RCC 7860 (cell line): ENCODE measurements around the gene PPP5C.
"Not testable (repeated sequence)": the region's sequence is repeated elsewhere in the genome, so short reads cannot be mapped to it uniquely, and the experiment has no call there.

Experiments
- DNase-seq: peaks from one replicate; pipeline ENCODE4 v3.0.0-alpha.2; 2015; ENCODE audit warnings: low spot score
- FAIRE-seq: peaks from 2 replicates; lab custom pipeline; 2012; peaks lifted over from hg19 to GRCh38; lab: Jason Lieb, UNC

The PPP5C gene

DNA sequence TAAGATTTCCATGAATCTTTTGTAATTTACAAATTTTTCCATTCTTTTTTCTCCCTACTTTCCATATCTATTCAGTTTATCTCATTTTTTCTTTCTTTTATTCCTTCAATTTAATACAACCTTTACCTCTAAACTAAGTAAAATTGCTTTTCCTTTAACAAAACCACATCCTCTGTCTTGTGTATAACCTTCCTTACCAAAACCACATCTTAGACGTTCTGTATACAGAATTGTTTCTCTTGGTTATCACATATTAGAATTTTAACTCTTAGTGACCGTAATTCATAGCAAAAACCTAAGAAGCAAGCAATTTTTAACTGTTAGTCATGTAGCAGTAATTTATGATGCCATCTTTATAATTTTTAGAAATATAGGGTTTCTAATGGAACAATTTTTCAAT lies 15.0 kb downstream of the PPP5C start:
- FAIRE-seq (no peak), DNase-seq (no peak)

DNA sequence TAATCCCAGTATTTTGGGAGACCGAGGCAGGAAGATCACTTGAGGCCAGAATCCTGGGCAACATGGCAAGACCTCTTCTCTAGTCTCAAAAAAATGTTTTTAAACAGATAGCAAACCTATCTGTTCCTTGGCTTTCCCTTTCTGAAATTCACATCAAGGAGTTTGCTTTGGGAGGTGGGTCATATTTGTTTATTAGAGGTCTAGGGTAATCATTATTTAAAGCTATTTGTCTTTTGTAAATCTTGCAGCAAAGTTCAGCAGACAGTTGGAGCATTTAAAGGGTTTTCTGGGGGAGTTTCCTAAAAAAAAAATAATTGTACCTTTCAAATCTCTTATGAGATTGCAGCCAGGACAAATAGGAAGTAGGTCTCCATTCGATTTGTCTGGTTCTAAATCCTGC lies 17.5 kb downstream of the PPP5C start:
- DNase-seq = no peak
- no peak for FAIRE-seq

DNA sequence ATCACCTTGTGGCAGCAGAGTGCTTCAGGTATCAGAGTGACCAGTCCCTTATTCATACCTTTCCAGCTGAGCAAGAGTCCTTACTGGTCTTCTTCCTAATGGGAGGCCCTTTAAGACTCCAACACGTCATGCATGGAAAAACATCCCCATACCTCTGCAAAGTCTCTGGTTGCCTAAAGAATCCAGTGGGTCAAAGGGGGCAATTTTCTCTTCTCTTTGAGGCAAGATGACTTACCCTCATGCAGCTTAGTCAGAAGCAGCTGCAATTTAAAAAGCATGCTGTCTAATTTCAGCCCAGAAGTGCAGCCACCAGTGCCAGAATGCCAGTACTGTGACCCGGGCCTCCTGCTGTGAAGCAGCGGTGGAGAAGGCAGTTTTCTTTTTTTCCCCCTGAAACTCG lies 18.7 kb downstream of the PPP5C start:
- FAIRE-seq (no peak), DNase-seq (no peak)

DNA sequence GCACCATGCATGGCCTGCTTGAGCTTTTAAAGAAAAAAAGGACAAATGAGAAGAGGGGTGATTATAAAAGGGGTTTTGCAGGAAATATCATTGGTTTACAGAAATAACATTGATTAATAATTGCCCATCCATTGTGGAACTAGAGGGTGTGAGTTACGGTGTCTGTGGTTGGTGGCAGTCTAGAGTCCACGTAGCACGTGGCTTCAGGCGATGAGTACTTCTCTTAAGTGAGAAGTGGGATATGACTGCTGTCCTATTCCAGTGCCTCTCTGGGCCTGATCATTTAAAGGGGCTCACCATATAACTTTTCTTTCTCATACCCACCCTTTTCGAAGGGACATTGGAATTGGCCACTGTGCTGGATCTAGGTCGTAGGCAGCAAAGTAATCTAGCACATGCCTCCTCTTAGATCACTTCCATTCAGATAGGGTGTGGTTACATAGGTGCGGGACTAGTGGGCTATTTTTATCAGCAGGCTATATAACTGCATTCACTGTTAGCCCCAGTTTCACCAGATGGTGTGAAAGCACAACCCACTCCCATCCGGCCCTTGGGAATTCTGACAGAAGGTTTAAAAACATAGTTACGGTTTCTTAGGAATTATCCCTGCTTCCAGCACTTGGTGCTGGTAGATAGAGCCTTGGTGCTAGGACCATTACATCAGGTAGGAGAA lies 19.9 kb downstream of the PPP5C start:
- FAIRE-seq (no peak), DNase-seq (no peak)

DNA sequence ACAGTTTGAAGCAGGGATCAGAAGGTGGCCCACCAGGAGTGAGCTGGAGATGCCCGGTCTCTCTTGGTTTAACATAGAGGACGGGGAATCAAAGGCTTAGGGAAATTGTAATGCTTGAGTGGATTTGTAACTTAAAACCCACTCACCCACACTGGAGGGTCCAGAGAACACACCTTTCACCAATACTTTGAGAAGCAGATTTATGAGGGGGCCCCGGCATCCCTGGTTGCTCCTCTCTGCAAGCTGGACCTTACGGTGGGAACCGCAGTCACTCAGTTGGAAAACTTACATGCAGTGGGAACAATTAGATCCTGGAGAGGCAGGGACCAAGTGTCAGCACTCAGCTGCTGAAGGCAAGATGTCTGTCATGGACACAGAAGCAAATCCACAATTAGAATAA lies 20.5 kb downstream of the PPP5C start:
- FAIRE-seq (no peak), DNase-seq (no peak)

DNA sequence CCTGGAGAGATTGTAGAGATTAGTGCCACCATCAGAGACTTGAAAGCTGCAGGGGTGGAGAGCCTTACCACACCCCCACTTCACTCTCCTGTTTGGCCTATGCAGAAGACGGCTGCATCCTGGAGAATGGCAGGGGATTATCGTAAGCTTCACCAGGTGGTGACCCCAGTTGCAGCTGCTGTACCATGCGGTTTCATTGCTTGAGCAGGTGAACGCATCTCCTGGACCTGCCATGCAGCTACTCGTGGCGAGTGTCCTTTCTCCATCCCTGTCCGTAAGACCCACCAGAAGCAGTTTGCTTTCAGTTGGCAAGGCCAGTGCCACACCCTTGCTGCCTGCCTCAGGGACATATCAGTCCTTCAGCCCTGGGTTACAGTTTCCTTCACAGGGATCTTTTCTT lies 21.2 kb downstream of the PPP5C start:
- DNase-seq = no peak
- no peak for FAIRE-seq

DNA sequence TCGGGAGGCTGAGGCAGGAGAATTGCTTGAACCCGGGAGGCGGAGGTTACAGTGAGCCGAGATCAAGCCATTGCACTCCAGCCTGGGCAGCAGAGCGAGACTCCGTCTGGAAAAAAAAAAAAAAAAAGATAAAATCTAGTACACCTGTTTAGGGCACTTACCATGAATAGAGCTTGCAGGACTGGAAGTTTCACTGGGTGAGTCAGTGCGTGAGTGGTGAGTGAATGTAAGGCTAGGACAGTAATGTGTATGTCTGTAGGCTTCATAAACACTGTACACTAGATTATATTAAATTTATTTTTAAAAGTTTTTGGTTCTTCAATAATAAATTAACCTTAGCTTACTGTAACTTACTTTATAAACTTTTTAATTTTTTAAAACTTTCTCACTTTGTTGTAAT lies 22.9 kb downstream of the PPP5C start:
- no peak for FAIRE-seq

DNA sequence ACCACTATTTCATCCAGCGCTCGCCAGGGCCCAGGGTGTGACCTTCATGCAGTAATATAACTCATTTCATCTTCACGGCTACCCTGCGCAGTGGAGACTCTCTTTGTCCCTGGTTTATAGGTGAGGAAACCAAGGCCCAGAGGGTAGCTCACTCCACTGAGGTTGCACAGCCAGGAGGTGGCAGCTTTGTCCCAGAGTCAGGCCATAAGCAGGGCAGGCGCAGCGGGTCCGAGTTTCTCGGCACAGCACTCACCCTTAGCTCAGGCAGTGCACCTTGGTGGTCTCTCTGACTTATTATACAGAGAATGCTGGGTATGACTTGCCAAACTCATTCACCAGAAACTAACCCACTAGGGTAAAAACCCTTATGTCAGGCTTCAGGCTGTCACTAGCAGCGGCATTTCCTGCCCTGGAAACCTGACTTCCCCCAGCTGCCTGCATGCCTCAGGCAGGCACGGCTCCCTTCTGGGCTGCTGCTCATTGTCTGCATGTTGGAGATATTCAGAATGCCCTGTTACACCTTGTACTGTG lies 24.5 kb downstream of the PPP5C start:
- FAIRE-seq = no peak
- no peak for DNase-seq

More for the DNA sequence above, 22.9 kb downstream of the PPP5C start:
- DNase-seq = no peak

DNA sequence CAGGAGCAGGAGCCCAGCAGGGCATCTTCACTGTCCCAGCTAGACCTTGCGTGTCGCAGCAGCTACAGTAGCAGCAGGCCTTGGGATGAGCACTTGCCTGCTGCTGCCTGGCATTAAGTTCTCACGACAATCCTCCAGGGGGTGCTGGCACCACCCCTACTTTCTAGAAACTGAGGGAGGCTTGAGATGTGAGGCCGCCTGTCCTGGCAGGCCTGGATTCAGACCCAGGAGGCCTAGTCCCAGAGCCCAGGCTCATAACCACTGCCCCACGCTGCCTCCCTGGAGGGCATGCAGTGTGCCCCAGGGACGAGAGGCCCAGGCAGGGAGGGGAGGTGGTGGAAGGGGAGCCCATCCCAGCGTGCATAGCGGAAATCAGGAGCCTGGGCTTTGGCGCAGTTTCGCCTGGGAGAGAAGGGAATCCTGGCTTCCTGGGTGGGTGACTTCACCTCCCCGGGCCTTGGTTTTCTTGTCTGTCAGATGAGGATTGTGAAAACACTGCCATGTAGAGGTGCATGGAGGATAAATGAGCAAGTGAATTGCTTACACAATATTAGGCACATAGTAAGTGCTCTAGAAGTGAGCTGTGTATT lies 26.1 kb downstream of the PPP5C start:
- FAIRE-seq (no peak), DNase-seq (peak; percentile 11)

DNA sequence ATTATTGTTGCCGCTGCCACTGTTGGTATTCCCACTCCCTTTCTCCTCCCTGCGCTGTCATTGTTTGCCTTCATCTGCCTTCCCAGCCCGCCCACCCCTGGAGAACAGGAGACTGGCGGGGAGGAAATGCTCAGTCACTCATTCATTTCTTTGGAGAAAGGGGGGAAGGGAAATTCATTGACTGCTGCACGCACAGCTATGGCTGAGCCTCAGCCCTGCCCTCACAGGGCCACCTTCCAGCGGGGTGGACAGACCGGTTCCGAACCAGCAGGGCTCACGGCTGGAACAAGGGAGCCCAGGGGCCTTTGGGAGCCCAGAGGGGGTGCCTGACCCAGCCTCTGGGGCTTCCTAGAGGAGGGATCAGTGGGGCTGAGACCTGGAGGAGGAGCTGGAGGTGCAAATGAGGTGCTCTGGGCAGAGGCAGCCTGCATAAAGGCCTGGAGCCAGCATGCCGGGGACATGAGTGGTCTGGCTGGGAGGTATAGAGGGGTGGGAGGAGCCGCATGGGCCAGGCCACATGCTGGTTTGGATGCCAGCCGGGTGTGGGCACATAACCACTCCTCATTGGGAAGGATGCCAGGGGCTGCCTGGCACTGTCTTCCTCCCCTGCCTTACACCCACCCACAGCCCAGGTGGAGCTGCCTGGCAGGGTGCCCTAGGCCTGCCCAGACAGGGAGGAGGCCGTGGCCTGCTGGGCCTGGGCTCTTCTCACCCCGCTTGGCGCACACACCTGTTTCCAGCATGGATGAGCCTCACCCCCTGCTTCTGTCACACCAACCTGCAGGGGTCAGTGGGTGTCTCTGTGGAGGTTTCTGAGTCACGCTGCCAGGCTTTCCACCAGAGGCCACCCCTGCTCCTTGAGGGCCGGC lies 26.8 kb downstream of the PPP5C start:
- FAIRE-seq (peak; percentile 83), DNase-seq (peak; percentile 86)

DNA sequence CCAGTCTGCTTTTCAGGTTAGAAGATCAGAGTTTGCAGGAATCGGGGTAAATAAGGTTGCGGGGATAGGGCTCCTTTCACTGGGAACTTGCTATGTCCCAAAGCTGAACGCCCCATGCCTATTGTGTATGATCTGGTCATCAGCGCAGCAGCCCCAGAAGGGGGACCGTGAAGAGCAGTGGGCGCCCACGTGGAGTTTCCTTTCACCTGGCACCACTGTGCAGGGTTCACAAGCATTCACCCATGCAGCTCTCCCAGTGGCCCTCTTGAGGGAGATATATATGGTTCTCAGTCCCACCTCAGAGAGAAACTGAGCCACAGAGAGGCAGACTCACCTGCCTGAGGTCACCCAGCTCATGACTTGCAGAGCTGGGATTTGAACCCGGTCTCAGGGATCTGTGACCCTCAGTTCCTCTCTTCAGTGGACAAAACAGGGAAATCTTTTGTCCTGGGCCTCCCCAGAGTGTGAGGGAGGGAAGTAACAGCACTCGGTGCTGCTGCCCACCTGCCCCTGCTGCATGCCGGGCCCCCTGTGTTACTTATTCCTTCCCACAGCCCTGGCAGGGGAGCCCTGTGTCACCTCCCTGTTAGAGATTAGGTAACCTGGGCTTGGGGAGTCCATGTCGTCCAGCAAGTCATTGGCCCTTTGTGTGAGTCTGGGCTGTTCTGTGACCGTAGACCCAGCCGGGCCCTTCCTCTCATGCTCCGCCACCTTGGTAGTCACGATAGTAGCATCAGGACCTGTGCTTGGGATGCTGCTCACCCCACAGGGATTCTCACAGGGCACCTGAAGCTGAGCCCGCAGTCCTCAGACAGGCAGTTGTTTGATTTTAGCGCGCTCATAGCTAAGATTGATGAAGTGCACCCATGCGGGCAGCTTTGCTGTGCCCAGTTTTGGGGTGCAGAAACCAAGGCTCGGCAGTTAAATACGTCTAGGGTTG lies 27.9 kb downstream of the PPP5C start:
- DNase-seq = no peak
- FAIRE-seq = no peak

DNA sequence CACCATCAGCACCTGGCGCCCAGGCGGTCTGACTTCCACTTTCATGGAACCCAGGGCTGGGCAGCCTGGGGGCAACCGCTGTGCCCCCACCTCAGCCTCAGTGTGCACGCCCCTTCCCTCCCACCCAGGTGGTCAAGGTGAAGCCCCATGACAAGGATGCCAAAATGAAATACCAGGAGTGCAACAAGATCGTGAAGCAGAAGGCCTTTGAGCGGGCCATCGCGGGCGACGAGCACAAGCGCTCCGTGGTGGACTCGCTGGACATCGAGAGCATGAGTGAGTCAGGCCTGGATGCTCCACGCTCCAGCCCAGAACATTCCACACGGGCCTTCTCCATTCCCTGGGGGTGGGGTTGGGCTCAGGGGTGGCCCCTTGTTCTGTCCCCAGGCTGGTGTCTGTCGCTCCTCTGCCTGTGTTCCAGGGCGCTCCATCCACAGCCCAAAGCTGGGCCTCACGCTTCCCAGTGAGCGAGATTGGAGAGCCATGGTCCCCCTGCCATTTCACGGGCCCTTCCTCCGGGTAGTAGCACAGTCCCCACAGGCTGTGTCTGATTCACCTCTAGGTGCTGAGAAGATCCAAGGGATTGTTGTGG lies 28.7 kb downstream of the PPP5C start:
- not testable (repeated sequence) for DNase-seq, FAIRE-seq

DNA sequence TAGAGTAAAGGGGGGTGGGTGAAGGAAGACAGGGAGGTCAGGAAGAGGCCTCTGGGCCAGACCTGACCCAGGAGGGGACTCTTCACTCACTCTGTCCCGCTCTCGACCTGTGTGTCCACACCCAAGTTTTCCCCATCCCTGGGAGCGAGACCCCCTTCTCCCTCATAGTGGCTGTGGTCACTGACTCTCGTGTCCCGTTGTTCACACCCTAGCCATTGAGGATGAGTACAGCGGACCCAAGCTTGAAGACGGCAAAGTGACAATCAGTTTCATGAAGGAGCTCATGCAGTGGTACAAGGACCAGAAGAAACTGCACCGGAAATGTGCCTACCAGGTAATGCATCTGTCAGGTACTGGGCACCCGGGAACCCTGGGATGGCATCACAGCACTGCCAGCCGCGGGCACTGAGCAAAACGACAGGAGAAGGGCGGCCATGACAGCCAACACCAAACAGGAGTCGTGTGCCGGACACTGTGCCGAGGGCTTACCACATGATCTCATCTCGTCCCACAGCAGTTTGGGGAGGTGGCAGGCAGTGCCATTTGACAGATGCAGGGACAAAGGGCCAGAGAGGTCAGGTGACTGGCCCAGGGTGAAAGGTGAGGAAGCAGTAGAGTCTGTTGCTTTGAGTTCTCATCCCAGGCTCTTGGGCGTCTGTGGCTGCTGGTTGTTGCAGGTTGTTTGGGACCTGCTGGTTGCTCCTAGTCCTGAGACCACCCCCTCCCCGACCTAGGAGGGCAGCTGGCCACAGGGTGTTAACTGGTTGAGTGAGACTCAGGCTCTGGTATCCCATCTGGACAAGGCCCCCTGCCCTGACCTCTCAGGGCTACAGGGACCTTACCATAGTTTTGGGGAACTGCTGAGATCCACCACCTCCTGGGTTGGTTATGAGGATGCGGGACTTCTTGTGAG lies 29.6 kb downstream of the PPP5C start:
- FAIRE-seq (no peak), DNase-seq (no peak)

DNA sequence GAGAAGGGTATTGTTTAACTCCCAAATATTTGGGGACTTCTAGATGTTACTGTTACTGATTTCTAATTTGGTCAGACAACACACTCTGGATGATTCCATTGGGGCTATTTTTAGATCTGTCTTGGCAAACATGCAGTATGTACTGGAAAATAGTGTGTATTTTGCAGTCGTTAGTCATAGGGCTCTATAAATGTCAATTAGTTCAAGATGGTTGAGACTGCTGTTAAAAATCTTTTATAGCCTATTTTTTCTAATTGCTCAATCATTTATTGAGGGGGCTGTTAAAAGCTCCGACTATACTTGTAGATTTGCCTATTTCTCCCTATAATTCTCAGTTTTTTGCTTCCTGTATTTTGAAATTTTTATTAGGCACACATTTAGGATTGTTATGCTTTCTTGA lies 31.4 kb downstream of the PPP5C start:
- DNase-seq (no peak), FAIRE-seq (no peak)

DNA sequence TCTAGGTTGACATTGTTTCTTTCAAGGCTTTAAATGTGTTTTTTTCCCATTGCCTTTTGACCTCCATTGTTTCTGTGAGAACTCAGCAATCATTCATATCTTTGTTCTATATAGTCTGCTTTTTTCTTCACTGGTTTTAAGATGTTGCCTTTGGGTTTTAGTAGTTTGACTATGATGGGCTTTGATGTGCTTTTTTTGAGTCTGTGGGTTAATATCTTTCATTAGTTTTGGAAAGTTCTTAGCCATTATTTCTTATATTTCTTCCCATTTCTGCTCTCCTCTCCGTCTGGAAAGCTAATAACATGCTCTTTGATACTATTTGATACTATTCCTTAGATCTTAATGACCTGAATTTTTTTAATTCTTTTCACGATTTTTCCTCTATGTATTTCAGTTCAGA lies 33.8 kb downstream of the PPP5C start:
- FAIRE-seq (no peak), DNase-seq (no peak)

DNA sequence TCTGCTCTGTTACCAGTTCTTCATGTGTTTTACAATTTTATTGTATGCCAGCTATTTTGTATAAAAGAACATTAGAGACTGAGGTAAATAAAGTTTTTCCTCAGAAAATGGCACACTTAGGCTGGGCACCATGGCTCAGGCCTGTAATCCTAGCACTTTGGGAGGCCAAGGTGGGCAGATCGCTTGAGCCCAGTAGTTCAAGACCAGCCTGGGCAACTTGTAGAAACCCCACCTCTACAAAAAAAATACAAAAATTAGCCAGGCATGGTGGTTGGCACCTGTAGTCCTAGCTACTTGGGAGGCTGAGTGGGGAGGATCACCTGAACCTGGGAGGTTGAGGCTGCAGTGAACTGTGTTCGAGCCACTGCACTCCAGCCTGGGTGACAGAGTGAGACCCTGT lies 34.5 kb downstream of the PPP5C start:
- no peak for DNase-seq
- no peak for FAIRE-seq

DNA sequence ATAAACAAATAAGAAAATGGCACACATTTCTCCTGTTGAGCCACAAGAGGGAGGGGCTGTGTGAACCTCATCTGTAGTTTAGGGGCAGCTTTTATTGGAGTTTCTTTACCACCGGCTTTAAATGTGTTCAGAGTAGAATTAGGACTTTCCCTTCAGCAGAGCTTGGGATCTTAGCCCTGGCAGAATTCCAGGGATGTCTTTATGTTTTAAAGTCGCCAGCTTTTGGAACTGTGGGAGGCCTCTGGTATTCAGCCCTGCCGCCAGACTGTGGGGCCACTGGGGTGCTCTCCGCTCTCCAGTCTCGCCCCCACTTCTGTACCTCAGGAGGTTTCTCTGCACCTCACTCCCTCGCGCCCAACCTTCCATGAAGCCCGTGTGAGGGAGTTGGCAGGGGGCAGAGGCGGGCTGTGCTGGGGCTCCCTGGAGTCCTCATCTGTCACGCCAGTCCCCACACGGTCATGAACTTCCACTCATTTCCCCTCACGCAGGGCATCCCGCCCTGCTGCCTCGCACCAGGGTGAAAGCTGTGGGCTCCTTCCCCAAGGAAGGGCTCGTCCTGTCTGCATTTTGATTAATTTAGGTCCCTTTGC lies 35.0 kb downstream of the PPP5C start:
- no peak for DNase-seq
- no peak for FAIRE-seq

DNA sequence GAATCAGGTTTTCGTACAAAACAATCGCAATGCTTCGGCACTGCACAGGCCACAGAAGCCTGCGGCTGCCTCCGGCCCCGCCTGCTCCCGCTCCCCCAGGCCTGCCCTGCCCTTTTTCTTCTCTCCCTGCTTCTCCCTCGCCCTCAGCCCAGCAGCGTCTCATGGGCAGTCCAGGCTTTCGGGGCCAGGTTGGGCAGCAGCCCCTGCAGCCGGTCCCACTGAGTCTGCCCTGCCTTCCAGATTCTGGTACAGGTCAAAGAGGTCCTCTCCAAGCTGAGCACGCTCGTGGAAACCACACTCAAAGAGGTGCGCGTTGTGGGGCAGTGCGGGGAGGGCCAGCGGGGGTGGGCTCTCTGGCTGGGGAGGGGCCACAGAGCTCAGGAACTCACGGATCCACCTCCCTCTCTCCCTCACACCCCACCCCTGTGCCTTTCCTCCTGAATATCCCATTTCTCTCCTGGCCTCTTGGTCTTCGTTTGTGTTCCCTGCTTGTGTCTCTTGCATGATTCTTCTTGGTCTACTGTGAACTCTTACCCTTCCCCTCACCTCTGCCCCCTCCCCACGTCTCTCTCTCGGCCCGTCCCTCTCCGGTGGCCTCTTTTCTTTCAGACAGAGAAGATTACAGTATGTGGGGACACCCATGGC lies 36.4 kb downstream of the PPP5C start:
- FAIRE-seq (no peak), DNase-seq (no peak)
